BJ (cell line): ENCODE data around the gene TRMO. TPM values are rescaled to one million over a fixed set of nuclear protein-coding genes. Genes with fewer than 3 reads are reported as not detected.

Experiments
- CTCF ChIA-PET: fragments of 350-600 bp; formaldehyde crosslinking; extraction: SDS; loops from one replicate; lab custom pipeline; 2021; ENCODE audit warnings: antibody characterized with exemption, inconsistent platforms; lab: Yijun Ruan, JAX
- POLR2A ChIA-PET: fragments of 300-600 bp; sonication (Branson Sonifier 250); formaldehyde crosslinking; extraction: SDS; loops from one replicate; lab custom pipeline; 2021; ENCODE audit warnings: antibody characterized with exemption; lab: Charles Lee
- DNase-seq: peaks from one replicate; pipeline ENCODE4 v3.0.0-alpha.2; 2011; ENCODE audit warnings: low read depth
- H3K27me3 ChIP-seq: 2 replicates; pipeline ENCODE4 v1.6.0; 2011; ENCODE audit warnings: low read length; ENCODE audit not compliant: control insufficient read depth, insufficient read depth
- H3K36me3 ChIP-seq: 2 replicates; pipeline ENCODE4 v1.5.1; 2011; ENCODE audit warnings: low read length; ENCODE audit not compliant: control insufficient read depth, insufficient read depth
- H3K4me3 ChIP-seq: 2 replicates; pipeline ENCODE4 v1.5.1; 2011; ENCODE audit warnings: low read depth, mild to moderate bottlenecking, control low read depth, low read length
- polyA plus RNA-seq: library from polyadenylated mRNA; depleted of rRNA; stranded (reverse); fragments of >200 nt; gene quantifications from 2 replicates; pipeline ENCODE4 v1.2.3, GENCODE V29; 2011
- TF ChIP-seq, protein P1 (sequence below): IDR thresholded peaks from 2 replicates; pipeline ENCODE4 v1.5.1; 2011; ENCODE audit warnings: low read depth, mild to moderate bottlenecking, control low read depth, inconsistent platforms, low read length, moderate library complexity; ENCODE audit not compliant: insufficient read depth

Gene TRMO
- polyA plus RNA-seq, 1 experiment, result 11.2 TPM

GRCh38 chr9:97924386-97924785 lies 2.1 kb upstream of the TRMO start:
- TF ChIP-seq, protein P1, sequence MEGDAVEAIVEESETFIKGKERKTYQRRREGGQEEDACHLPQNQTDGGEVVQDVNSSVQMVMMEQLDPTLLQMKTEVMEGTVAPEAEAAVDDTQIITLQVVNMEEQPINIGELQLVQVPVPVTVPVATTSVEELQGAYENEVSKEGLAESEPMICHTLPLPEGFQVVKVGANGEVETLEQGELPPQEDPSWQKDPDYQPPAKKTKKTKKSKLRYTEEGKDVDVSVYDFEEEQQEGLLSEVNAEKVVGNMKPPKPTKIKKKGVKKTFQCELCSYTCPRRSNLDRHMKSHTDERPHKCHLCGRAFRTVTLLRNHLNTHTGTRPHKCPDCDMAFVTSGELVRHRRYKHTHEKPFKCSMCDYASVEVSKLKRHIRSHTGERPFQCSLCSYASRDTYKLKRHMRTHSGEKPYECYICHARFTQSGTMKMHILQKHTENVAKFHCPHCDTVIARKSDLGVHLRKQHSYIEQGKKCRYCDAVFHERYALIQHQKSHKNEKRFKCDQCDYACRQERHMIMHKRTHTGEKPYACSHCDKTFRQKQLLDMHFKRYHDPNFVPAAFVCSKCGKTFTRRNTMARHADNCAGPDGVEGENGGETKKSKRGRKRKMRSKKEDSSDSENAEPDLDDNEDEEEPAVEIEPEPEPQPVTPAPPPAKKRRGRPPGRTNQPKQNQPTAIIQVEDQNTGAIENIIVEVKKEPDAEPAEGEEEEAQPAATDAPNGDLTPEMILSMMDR, result no peak
- no peak for DNase-seq
- CTCF ChIA-PET, result interaction anchor here (0.8 to 4.3 kb wide), 17 partner anchors 11 to 851 kb away, joined by 3 to 37 read pairs (median 5); partner anchors contain the start of genes HEMGN, TBC1D2 and TRIM14
- Histone ChIP-seq H3K4me3 (no peak overlapping the region), H3K36me3 (no peaks in the 10 kb centered on the region), H3K27me3 (0 out of 2 replicates have a peak, but pooled peaks cover 2% of the 10 kb centered on the region)
- POLR2A ChIA-PET, result no interaction called here

- CTCF ChIA-PET, result interaction anchor here (0.6 to 4.3 kb wide), 31 partner anchors 12 to 867 kb away, joined by 3 to 37 read pairs (median 4); partner anchors contain the start of genes CORO2A, HEMGN, NANS and TBC1D2
- peak; percentile 20 for DNase-seq
- POLR2A ChIA-PET, result no interaction called here
These were observed 1.3 kb upstream of the TRMO start for GRCh38 chr9:97923529-97924108.

DNA sequence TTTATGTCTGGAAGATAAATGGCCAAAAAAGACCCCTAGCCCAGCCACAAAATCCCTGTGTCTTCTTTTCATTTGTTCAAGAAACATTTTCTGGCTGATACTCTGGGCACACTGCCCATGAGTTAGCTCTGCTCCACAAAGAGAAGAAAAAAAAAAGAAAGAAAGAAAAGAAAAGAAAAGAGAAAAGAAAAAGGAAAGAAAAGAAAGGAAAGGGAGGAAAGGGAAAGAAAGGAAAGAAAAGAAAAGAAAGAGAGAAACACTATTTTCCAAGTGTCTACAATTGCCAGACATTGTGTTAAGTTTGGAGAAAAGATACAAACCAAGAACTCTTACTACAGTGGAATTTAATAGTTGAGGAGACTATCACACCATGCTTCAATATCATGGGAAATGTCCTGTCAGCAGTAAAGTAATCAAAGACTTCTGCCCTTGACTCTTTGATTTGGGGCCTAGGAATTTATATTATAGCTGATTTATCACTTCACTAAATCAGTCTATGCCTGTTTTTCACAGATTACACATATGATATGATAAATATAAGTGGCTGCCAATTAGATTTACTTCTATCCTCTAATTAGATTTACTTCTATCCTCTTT lies 3.0 kb downstream of the TRMO start:
- TF ChIP-seq, protein P1, result no peak
- POLR2A ChIA-PET, result no interaction called here
- no peak overlapping the region for H3K4me3 ChIP-seq
- no peaks in the 10 kb centered on the region for H3K27me3 ChIP-seq
- no peak for DNase-seq
- no peaks in the 10 kb centered on the region; the same call in 1 of the 2 replicates for H3K36me3 ChIP-seq
- CTCF ChIA-PET, result interaction anchor here (0.9 kb wide), 1 partner anchor 19 kb away, joined by 3 read pairs; no protein-coding TSS in a partner anchor

More at GRCh38 chr9:97923529-97924108, 1.3 kb upstream of the TRMO start:
- TF ChIP-seq, protein P1, result peak; percentile 71
- Histone ChIP-seq H3K27me3 (0 out of 2 replicates have a peak, but pooled peaks cover 2% of the 10 kb centered on the region), H3K36me3 (no peaks in the 10 kb centered on the region), H3K4me3 (peak overlapping the region; percentile 15; the same call in 1 of the 2 replicates)

DNA sequence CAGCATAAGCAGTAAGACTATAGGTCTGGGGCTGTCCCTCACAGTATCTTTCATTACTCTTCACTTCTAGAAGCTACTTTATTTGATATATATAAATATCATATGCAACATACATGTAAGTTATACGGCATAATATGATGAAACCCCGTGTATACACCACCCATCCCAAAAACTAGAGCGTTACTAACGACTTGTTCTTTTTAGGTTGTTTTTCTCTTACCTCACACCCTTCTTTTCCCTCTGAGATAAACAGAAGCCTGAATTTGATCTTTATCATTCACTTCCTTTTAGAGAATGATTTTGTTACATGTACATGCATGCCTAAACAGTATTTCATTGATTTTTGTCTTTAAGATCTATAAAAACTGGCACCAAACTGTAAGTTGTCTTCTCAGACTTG lies 3.7 kb downstream of the TRMO start:
- H3K27me3 ChIP-seq, result no peaks in the 10 kb centered on the region
- POLR2A ChIA-PET, result no interaction called here
- CTCF ChIA-PET, result no interaction called here

DNA sequence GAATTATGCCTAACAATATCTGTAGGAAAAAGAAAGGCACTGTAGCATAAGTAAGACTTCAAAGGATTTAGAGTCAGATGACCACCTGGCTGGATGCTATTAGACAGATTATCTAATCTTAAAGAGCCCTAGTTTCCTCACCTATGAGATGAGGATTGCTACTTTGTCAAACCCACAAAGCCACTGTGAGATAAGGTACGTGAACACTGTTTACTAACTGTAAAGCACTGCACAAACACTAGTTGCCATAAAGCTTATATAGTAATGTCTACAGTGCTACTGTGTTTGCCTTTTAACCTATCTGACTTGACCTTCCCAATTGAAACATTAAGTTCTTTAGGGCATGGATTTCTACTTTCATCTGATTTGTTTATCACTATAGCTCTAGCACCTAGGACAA lies 10.3 kb downstream of the TRMO start:
- no peak for DNase-seq
- no peak overlapping the region for H3K4me3 ChIP-seq
- CTCF ChIA-PET, result interaction anchor here (0.8 to 1.7 kb wide), 3 partner anchors 10 to 203 kb away, joined by 3 to 8 read pairs (median 3); no protein-coding TSS in a partner anchor
- H3K36me3 ChIP-seq, result peaks cover 6% of the 10 kb centered on the region
- no peaks in the 10 kb centered on the region for H3K27me3 ChIP-seq
- POLR2A ChIA-PET, result no interaction called here
- TF ChIP-seq, protein P1, result no peak

More for the DNA sequence above, 3.7 kb downstream of the TRMO start:
- Histone ChIP-seq H3K4me3 (no peak overlapping the region), H3K36me3 (no peaks in the 10 kb centered on the region; the same call in 1 of the 2 replicates)
- DNase-seq, result no peak
- TF ChIP-seq, protein P1, result no peak
